ENCODE results near the gene PCDHB1.

GRCh38 chr5:141105350-141105749, 54.2 kb downstream of the PCDHB1 start:
- TF ChIP-seq CTCF (IDR thresholded peaks at IDR 0.05) (no peak), POLR2A (IDR thresholded peaks at IDR 0.05) (no peak), POLR2AphosphoS5 (IDR thresholded peaks at IDR 0.05) (no peak)

All from prostate gland (tissue), 2 donors.